HG02623 (cell line): ENCODE measurements around the gene NELFE.

Experiments used
- ATAC-seq: cut with Tn5 transposase; IDR thresholded peaks from one replicate; pipeline ENCODE4 v1.9.1; 2021; ENCODE audit warnings: moderate library complexity; ENCODE audit not compliant: unreplicated experiment

The NELFE gene

GRCh38 chr6:31972709-31973350 lies 14.1 kb upstream of the NELFE start:
- no peak for ATAC-seq

- peak; percentile 79 for ATAC-seq
These were observed 13.4 kb upstream of the NELFE start, which contains the start of gene DXO for GRCh38 chr6:31971993-31972708. DXO (minus strand) TSS chr6:31972138; CDS start chr6:31971675, 463 bp downstream.

GRCh38 chr6:31971279-31971992 lies 12.7 kb upstream of the NELFE start:
- no peak for ATAC-seq

GRCh38 chr6:31970604-31971271 lies 12.0 kb upstream of the NELFE start:
- ATAC-seq: no peak

GRCh38 chr6:31969712-31970603 lies 11.2 kb upstream of the NELFE start:
- no peak for ATAC-seq

- no peak for ATAC-seq
These were observed 10.3 kb upstream of the NELFE start for GRCh38 chr6:31968791-31969711.

- no peak for ATAC-seq
These were observed 9.6 kb upstream of the NELFE start for GRCh38 chr6:31968326-31968725.

GRCh38 chr6:31967926-31968320 lies 9.2 kb upstream of the NELFE start:
- ATAC-seq: no peak

GRCh38 chr6:31966997-31967925 lies 8.5 kb upstream of the NELFE start:
- no peak for ATAC-seq

GRCh38 chr6:31966506-31966905 lies 7.7 kb upstream of the NELFE start:
- no peak for ATAC-seq

- ATAC-seq: no peak
These were observed 6.9 kb upstream of the NELFE start for GRCh38 chr6:31965700-31966099.

- no peak for ATAC-seq
These were observed 5.2 kb upstream of the NELFE start for GRCh38 chr6:31963921-31964320.

- ATAC-seq: no peak
These were observed 2.8 kb upstream of the NELFE start for GRCh38 chr6:31961616-31962015.

GRCh38 chr6:31958412-31958740 lies 395 bp downstream of the NELFE start:
- ATAC-seq: no peak

- ATAC-seq: no peak
These were observed 2.0 kb downstream of the NELFE start for GRCh38 chr6:31956796-31957195.

- ATAC-seq: no peak
These were observed 4.3 kb downstream of the NELFE start for GRCh38 chr6:31954511-31954910.

GRCh38 chr6:31952890-31953289 lies 5.9 kb downstream of the NELFE start:
- ATAC-seq: no peak

GRCh38 chr6:31952140-31952805 lies 6.5 kb downstream of the NELFE start:
- no peak for ATAC-seq
